HEK293 (cell line): ENCODE data around the gene WHRN.

Experiments
- CTCF ChIA-PET: fragments of 350-600 bp; formaldehyde crosslinking; extraction: SDS; loops from one replicate; lab custom pipeline; 2021; ENCODE audit warnings: antibody characterized with exemption; lab: Yijun Ruan, JAX
- POLR2A ChIA-PET: fragments of 300-600 bp; formaldehyde crosslinking; extraction: SDS; loops from one replicate; lab custom pipeline; 2020; ENCODE audit warnings: antibody characterized with exemption, inconsistent platforms; lab: Yijun Ruan, JAX
- H3K27ac ChIP-seq: fragments of 200-500 bp; sonication (Bioruptor generic); 2 replicates; pipeline ENCODE4 v1.5.1; 2014; ENCODE audit warnings: low read depth, low read length, control low read depth, inconsistent platforms; ENCODE audit errors: extremely low read depth
- H3K36me3 ChIP-seq, 2 experiments: fragments of 200-500 bp in 1 of 2; sonication (Bioruptor generic) in 1 of 2; 1 replicate in 1 of 2; 2 replicates in 1 of 2; pipeline ENCODE4 v1.5.1; 2014 to 2017; ENCODE audit warnings: inconsistent platforms in 2 of 2, low read length in 2 of 2; ENCODE audit not compliant: control insufficient read depth in 2 of 2, insufficient read depth in 1 of 2
- H3K4me1 ChIP-seq: fragments of 200-500 bp; sonication (Bioruptor generic); 2 replicates; pipeline ENCODE4 v1.5.1; 2014; ENCODE audit warnings: mild to moderate bottlenecking, low read length, inconsistent platforms; ENCODE audit not compliant: control insufficient read depth, insufficient read depth
- H3K4me3 ChIP-seq: 2 replicates; pipeline ENCODE4 v1.5.1; 2011; ENCODE audit warnings: low read depth, mild to moderate bottlenecking, control low read depth, low read length, moderate library complexity
- H3K9me3 ChIP-seq: fragments of 200-500 bp; sonication (Bioruptor generic); 2 replicates; pipeline ENCODE4 v1.5.1; 2014; ENCODE audit warnings: low read depth, low read length, inconsistent platforms; ENCODE audit not compliant: control insufficient read depth, insufficient read depth
- GFI1B ChIP-seq: fragments of 450-650 bp; formaldehyde crosslinking; IDR thresholded peaks from 2 replicates; pipeline ENCODE4 v1.5.1; 2016; ENCODE audit warnings: missing biosample characterization, missing genetic modification characterization
- GLIS2 ChIP-seq: fragments of 450-650 bp; formaldehyde crosslinking; IDR thresholded peaks from 2 replicates; pipeline ENCODE4 v1.5.1; 2016; ENCODE audit warnings: missing biosample characterization, missing genetic modification characterization
- HOXC10 ChIP-seq: sonication (generic); formaldehyde crosslinking; IDR thresholded peaks from 2 replicates; pipeline ENCODE4 v1.8.1; 2023; ENCODE audit warnings: mild to moderate bottlenecking, missing genetic modification reagents
- SP2 ChIP-seq: fragments of 450-650 bp; formaldehyde crosslinking; IDR thresholded peaks from 2 replicates; pipeline ENCODE4 v1.5.1; 2016; ENCODE audit warnings: missing biosample characterization, missing genetic modification characterization
- SP3 ChIP-seq: fragments of 450-650 bp; formaldehyde crosslinking; IDR thresholded peaks from 2 replicates; pipeline ENCODE4 v1.5.1; 2016; ENCODE audit warnings: missing biosample characterization, missing genetic modification characterization
- WT1 ChIP-seq: fragments of 450-650 bp; formaldehyde crosslinking; IDR thresholded peaks from 2 replicates; pipeline ENCODE4 v1.5.1; 2016; ENCODE audit warnings: missing biosample characterization, missing genetic modification characterization
- ZBTB21 ChIP-seq: fragments of 450-650 bp; formaldehyde crosslinking; IDR thresholded peaks from 2 replicates; pipeline ENCODE4 v1.5.1; 2017; ENCODE audit warnings: missing biosample characterization, missing genetic modification characterization
- ZBTB8A ChIP-seq: fragments of 450-650 bp; formaldehyde crosslinking; IDR thresholded peaks from 2 replicates; pipeline ENCODE4 v1.5.1; 2016; ENCODE audit warnings: missing biosample characterization, missing genetic modification characterization
- ZNF19 ChIP-seq: fragments of 450-650 bp; formaldehyde crosslinking; IDR thresholded peaks from 2 replicates; pipeline ENCODE4; 2016; ENCODE audit warnings: missing biosample characterization, missing genetic modification characterization, low read depth
- ZNF292 ChIP-seq: fragments of 450-650 bp; formaldehyde crosslinking; IDR thresholded peaks from 2 replicates; pipeline ENCODE4 v1.5.1; 2016; ENCODE audit warnings: low read depth, missing biosample characterization, missing genetic modification characterization, borderline replicate concordance
- ZNF302 ChIP-seq: fragments of 450-650 bp; formaldehyde crosslinking; IDR thresholded peaks from 2 replicates; pipeline ENCODE4 v1.5.1; 2016; ENCODE audit warnings: missing biosample characterization, missing genetic modification characterization, low read depth
- ZNF37A ChIP-seq: fragments of 450-650 bp; IDR thresholded peaks from 2 replicates; pipeline ENCODE4 v1.5.1; 2018; ENCODE audit warnings: missing biosample characterization, missing genetic modification characterization
- ZNF544 ChIP-seq: fragments of 450-650 bp; formaldehyde crosslinking; IDR thresholded peaks from 2 replicates; pipeline ENCODE4 v1.5.0; 2017; ENCODE audit warnings: missing biosample characterization, missing genetic modification characterization
- ZNF558 ChIP-seq: fragments of 450-650 bp; formaldehyde crosslinking; IDR thresholded peaks from 2 replicates; pipeline ENCODE4 v1.5.1; 2016; ENCODE audit warnings: missing biosample characterization, missing genetic modification characterization
- ZNF585B ChIP-seq: fragments of 450-650 bp; formaldehyde crosslinking; IDR thresholded peaks from 2 replicates; pipeline ENCODE4 v1.5.1; 2016; ENCODE audit warnings: missing biosample characterization, missing genetic modification characterization
- ZNF596 ChIP-seq: fragments of 450-650 bp; IDR thresholded peaks from 2 replicates; pipeline ENCODE4 v1.5.0; 2018; ENCODE audit warnings: missing biosample characterization, mild to moderate bottlenecking, missing genetic modification characterization, moderate library complexity
- ZNF626 ChIP-seq: fragments of 450-650 bp; sonication (Bioruptor Pico); formaldehyde crosslinking; IDR thresholded peaks from 2 replicates; pipeline ENCODE4 v1.5.1; 2018; ENCODE audit warnings: missing biosample characterization, missing genetic modification characterization, inconsistent platforms
- ZNF629 ChIP-seq: fragments of 450-650 bp; formaldehyde crosslinking; IDR thresholded peaks from 2 replicates; pipeline ENCODE4 v1.5.1; 2017; ENCODE audit warnings: missing biosample characterization, missing genetic modification characterization
- TF ChIP-seq, protein P1 (sequence below): fragments of 450-650 bp; formaldehyde crosslinking; IDR thresholded peaks from 2 replicates; pipeline ENCODE4 v1.5.1; 2017; ENCODE audit warnings: missing biosample characterization, missing genetic modification characterization
- TF ChIP-seq, protein P2 (sequence below): fragments of 450-650 bp; formaldehyde crosslinking; IDR thresholded peaks from 2 replicates; pipeline ENCODE4 v1.5.1; 2016; ENCODE audit warnings: missing biosample characterization, missing genetic modification characterization, borderline replicate concordance
- TF ChIP-seq, protein P3 (sequence below): fragments of 450-650 bp; IDR thresholded peaks from 2 replicates; pipeline ENCODE4 v1.5.1; 2018; ENCODE audit warnings: missing biosample characterization, mild to moderate bottlenecking, missing genetic modification characterization
- TF ChIP-seq, protein P4 (sequence below): fragments of 450-650 bp; formaldehyde crosslinking; IDR thresholded peaks from 2 replicates; pipeline ENCODE4 v1.5.1; 2016; ENCODE audit warnings: missing biosample characterization, missing genetic modification characterization
- TF ChIP-seq, protein P5 (sequence below): fragments of 450-650 bp; formaldehyde crosslinking; IDR thresholded peaks from 2 replicates; pipeline ENCODE4 v1.5.1; 2017; ENCODE audit warnings: missing biosample characterization, missing genetic modification characterization

The WHRN gene

DNA sequence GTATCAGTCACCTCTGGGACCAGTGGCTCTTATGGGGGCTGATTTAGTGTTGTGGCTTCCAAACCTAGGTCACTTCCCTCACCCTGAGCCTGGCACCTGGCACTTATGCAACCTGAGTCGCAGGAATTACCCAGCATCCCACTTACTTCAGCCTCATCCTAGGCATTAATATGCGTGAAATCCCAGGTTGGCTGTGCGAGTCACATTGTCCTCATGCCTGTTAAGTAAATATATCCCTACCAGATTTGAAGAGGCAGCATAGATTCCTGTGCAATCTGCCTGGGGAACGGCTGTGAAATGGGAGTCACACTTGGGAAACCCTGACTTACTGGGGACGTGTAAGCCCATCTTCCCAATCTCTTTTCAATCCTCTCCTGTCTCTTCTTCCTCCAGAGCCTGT, 74.8 kb downstream of the WHRN start:
- TF ChIP-seq ZNF626 = no peak
- no peak for TF ChIP-seq ZNF629
- no peak for TF ChIP-seq HOXC10 (CRISPR knock-in tag)
- TF ChIP-seq, all 188 proteins: peak for 0
- ChIA-PET POLR2A (no interaction called here), CTCF (interaction anchor here (1.2 to 2.1 kb wide), 3 partner anchors 25 to 223 kb away, joined by 4 to 11 read pairs (median 5); no protein-coding TSS in a partner anchor)
- Histone ChIP-seq H3K4me1 (no peaks in the 10 kb centered on the region), H3K9me3 (no peaks in the 10 kb centered on the region), H3K4me3 (no peak overlapping the region), H3K27ac (no peak overlapping the region), H3K36me3 (no peaks in the 10 kb centered on the region)

DNA sequence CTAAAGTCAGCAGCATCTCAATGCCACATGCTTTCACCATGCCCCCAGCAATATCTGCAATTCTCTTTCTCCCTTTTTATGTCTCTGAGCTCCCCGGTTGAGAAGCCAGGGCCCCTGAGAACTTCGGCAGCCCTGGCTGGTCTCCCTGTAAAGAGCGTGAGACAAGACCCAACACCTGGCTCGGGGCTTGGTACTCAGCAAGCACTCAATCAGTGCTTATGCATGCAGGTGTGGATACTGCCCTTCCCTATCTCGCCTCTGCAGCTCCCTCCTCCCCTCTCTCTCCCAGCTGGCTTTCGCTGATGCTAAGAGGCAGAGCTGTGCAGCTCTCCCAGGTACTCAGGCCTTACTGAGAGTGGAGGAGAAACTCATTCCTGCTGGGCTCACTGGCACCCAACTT, 75.8 kb downstream of the WHRN start:
- POLR2A ChIA-PET = no interaction called here

More for the DNA sequence above, 75.8 kb downstream of the WHRN start:
- Histone ChIP-seq H3K9me3 (no peaks in the 10 kb centered on the region), H3K4me1 (no peaks in the 10 kb centered on the region), H3K36me3 (no peaks in the 10 kb centered on the region), H3K27ac (no peak overlapping the region)
- CTCF ChIA-PET = interaction anchor here (1.7 to 2.1 kb wide), 2 partner anchors 24 to 224 kb away, joined by 5 to 6 read pairs; no protein-coding TSS in a partner anchor
- no peak for TF ChIP-seq SP3 (tag by site-specific recombination)
- no peak for TF ChIP-seq GLIS2 (tag by site-specific recombination)
- no peak for TF ChIP-seq ZNF596 (tag by site-specific recombination)
- TF ChIP-seq ZNF544 (tag by site-specific recombination) = no peak
- TF ChIP-seq ZNF19 = no peak
- no peak for TF ChIP-seq GFI1B (tag by site-specific recombination)
- TF ChIP-seq ZNF292 (tag by site-specific recombination) = no peak
- no peak for TF ChIP-seq SP2 (tag by site-specific recombination)
- no peak for TF ChIP-seq ZBTB21 (tag by site-specific recombination)
- TF ChIP-seq, protein P1, sequence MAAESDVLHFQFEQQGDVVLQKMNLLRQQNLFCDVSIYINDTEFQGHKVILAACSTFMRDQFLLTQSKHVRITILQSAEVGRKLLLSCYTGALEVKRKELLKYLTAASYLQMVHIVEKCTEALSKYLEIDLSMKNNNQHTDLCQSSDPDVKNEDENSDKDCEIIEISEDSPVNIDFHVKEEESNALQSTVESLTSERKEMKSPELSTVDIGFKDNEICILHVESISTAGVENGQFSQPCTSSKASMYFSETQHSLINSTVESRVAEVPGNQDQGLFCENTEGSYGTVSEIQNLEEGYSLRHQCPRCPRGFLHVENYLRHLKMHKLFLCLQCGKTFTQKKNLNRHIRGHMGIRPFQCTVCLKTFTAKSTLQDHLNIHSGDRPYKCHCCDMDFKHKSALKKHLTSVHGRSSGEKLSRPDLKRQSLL (tag by site-specific recombination) = no peak
- TF ChIP-seq WT1 (tag by site-specific recombination) = no peak
- no peak for TF ChIP-seq ZNF37A (tag by site-specific recombination)
- no peak for TF ChIP-seq ZBTB8A (tag by site-specific recombination)
- TF ChIP-seq, protein P2, sequence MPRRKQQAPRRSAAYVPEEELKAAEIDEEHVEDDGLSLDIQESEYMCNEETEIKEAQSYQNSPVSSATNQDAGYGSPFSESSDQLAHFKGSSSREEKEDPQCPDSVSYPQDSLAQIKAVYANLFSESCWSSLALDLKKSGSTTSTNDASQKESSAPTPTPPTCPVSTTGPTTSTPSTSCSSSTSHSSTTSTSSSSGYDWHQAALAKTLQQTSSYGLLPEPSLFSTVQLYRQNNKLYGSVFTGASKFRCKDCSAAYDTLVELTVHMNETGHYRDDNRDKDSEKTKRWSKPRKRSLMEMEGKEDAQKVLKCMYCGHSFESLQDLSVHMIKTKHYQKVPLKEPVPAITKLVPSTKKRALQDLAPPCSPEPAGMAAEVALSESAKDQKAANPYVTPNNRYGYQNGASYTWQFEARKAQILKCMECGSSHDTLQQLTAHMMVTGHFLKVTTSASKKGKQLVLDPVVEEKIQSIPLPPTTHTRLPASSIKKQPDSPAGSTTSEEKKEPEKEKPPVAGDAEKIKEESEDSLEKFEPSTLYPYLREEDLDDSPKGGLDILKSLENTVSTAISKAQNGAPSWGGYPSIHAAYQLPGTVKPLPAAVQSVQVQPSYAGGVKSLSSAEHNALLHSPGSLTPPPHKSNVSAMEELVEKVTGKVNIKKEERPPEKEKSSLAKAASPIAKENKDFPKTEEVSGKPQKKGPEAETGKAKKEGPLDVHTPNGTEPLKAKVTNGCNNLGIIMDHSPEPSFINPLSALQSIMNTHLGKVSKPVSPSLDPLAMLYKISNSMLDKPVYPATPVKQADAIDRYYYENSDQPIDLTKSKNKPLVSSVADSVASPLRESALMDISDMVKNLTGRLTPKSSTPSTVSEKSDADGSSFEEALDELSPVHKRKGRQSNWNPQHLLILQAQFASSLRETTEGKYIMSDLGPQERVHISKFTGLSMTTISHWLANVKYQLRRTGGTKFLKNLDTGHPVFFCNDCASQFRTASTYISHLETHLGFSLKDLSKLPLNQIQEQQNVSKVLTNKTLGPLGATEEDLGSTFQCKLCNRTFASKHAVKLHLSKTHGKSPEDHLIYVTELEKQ = no peak
- TF ChIP-seq, protein P3, sequence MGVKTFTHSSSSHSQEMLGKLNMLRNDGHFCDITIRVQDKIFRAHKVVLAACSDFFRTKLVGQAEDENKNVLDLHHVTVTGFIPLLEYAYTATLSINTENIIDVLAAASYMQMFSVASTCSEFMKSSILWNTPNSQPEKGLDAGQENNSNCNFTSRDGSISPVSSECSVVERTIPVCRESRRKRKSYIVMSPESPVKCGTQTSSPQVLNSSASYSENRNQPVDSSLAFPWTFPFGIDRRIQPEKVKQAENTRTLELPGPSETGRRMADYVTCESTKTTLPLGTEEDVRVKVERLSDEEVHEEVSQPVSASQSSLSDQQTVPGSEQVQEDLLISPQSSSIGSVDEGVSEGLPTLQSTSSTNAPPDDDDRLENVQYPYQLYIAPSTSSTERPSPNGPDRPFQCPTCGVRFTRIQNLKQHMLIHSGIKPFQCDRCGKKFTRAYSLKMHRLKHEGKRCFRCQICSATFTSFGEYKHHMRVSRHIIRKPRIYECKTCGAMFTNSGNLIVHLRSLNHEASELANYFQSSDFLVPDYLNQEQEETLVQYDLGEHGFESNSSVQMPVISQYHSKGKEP = no peak
- TF ChIP-seq ZNF558 (tag by site-specific recombination) = no peak
- TF ChIP-seq, protein P4, sequence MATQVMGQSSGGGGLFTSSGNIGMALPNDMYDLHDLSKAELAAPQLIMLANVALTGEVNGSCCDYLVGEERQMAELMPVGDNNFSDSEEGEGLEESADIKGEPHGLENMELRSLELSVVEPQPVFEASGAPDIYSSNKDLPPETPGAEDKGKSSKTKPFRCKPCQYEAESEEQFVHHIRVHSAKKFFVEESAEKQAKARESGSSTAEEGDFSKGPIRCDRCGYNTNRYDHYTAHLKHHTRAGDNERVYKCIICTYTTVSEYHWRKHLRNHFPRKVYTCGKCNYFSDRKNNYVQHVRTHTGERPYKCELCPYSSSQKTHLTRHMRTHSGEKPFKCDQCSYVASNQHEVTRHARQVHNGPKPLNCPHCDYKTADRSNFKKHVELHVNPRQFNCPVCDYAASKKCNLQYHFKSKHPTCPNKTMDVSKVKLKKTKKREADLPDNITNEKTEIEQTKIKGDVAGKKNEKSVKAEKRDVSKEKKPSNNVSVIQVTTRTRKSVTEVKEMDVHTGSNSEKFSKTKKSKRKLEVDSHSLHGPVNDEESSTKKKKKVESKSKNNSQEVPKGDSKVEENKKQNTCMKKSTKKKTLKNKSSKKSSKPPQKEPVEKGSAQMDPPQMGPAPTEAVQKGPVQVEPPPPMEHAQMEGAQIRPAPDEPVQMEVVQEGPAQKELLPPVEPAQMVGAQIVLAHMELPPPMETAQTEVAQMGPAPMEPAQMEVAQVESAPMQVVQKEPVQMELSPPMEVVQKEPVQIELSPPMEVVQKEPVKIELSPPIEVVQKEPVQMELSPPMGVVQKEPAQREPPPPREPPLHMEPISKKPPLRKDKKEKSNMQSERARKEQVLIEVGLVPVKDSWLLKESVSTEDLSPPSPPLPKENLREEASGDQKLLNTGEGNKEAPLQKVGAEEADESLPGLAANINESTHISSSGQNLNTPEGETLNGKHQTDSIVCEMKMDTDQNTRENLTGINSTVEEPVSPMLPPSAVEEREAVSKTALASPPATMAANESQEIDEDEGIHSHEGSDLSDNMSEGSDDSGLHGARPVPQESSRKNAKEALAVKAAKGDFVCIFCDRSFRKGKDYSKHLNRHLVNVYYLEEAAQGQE (tag by site-specific recombination) = no peak
- TF ChIP-seq ZNF302 (tag by site-specific recombination) = no peak
- TF ChIP-seq, protein P5, sequence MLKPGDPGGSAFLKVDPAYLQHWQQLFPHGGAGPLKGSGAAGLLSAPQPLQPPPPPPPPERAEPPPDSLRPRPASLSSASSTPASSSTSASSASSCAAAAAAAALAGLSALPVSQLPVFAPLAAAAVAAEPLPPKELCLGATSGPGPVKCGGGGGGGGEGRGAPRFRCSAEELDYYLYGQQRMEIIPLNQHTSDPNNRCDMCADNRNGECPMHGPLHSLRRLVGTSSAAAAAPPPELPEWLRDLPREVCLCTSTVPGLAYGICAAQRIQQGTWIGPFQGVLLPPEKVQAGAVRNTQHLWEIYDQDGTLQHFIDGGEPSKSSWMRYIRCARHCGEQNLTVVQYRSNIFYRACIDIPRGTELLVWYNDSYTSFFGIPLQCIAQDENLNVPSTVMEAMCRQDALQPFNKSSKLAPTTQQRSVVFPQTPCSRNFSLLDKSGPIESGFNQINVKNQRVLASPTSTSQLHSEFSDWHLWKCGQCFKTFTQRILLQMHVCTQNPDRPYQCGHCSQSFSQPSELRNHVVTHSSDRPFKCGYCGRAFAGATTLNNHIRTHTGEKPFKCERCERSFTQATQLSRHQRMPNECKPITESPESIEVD (tag by site-specific recombination) = no peak
- no peak for TF ChIP-seq ZNF585B (tag by site-specific recombination)
- TF ChIP-seq, all 188 proteins: peak for 0
- H3K4me3 ChIP-seq = no peak overlapping the region
